WTC11 (cell line): ENCODE results near the gene DYRK3. TPM values are rescaled to one million over a fixed set of nuclear protein-coding genes. Genes with fewer than 3 reads are reported as not detected.

Source experiments
- ATF1 ChIP-seq: sonication (generic); formaldehyde crosslinking; IDR thresholded peaks from 2 replicates; pipeline ENCODE4 v1.8.1; 2023; ENCODE audit warnings: mild to moderate bottlenecking, moderate library complexity, missing genetic modification reagents
- GABPB1 ChIP-seq: sonication (generic); formaldehyde crosslinking; IDR thresholded peaks from 2 replicates; pipeline ENCODE4 v1.8.1; 2023; ENCODE audit warnings: mild to moderate bottlenecking, missing genetic modification reagents
- NR1H2 ChIP-seq: sonication (generic); formaldehyde crosslinking; IDR thresholded peaks from 2 replicates; pipeline ENCODE4 v1.9.0; 2021; ENCODE audit warnings: mild to moderate bottlenecking, moderate library complexity, missing genetic modification reagents
- RORB ChIP-seq: fragments of 250-450 bp; sonication (Bioruptor Pico); IDR thresholded peaks from 2 replicates; pipeline ENCODE4 v1.9.0; 2021; ENCODE audit warnings: mild to moderate bottlenecking
- SMAD4 ChIP-seq: sonication (generic); formaldehyde crosslinking; IDR thresholded peaks from 2 replicates; pipeline ENCODE4 v1.8.0; 2022; ENCODE audit warnings: mild to moderate bottlenecking, missing genetic modification reagents
- TEAD1 ChIP-seq: sonication (generic); formaldehyde crosslinking; IDR thresholded peaks from 2 replicates; pipeline ENCODE4 v1.8.0; 2022; ENCODE audit warnings: mild to moderate bottlenecking, missing genetic modification reagents
- ZNF317 ChIP-seq: sonication (generic); formaldehyde crosslinking; IDR thresholded peaks from 2 replicates; pipeline ENCODE4 v1.8.1; 2023; ENCODE audit warnings: low read depth, mild to moderate bottlenecking, moderate library complexity, missing genetic modification reagents, borderline replicate concordance
- total RNA-seq: library from RNA; stranded (reverse); gene quantifications from 3 replicates; pipeline ENCODE4 v1.2.3, GENCODE V29; 2021
- TF ChIP-seq, protein P1 (sequence below): fragments of 250-450 bp; sonication (Bioruptor Pico); IDR thresholded peaks from 2 replicates; pipeline ENCODE4 v1.9.0; 2021; ENCODE audit warnings: mild to moderate bottlenecking
- TF ChIP-seq, protein P2 (sequence below): sonication (generic); formaldehyde crosslinking; IDR thresholded peaks from 2 replicates; pipeline ENCODE4 v1.8.1; 2023; ENCODE audit warnings: mild to moderate bottlenecking, missing genetic modification reagents
- TF ChIP-seq, protein P3 (sequence below): sonication (generic); formaldehyde crosslinking; IDR thresholded peaks from 2 replicates; pipeline ENCODE4 v1.8.0; 2023; ENCODE audit warnings: mild to moderate bottlenecking, missing genetic modification reagents
- TF ChIP-seq, protein P4 (sequence below): sonication (generic); formaldehyde crosslinking; IDR thresholded peaks from 2 replicates; pipeline ENCODE4 v1.8.1; 2023; ENCODE audit warnings: mild to moderate bottlenecking, missing genetic modification reagents, borderline replicate concordance
- TF ChIP-seq, protein P5 (sequence below): sonication (generic); formaldehyde crosslinking; IDR thresholded peaks from 2 replicates; pipeline ENCODE4 v1.8.0; 2022; ENCODE audit warnings: mild to moderate bottlenecking, missing genetic modification reagents
- TF ChIP-seq, protein P6 (sequence below): sonication (generic); formaldehyde crosslinking; IDR thresholded peaks from 2 replicates; pipeline ENCODE4 v1.8.1; 2023; ENCODE audit warnings: mild to moderate bottlenecking, moderate library complexity, missing genetic modification reagents
- TF ChIP-seq, protein P7 (sequence below): fragments of 250-450 bp; sonication (Bioruptor Pico); IDR thresholded peaks from 2 replicates; pipeline ENCODE4 v2.1.2; 2022; ENCODE audit warnings: mild to moderate bottlenecking, moderate library complexity
- TF ChIP-seq, protein P8 (sequence below): sonication (generic); formaldehyde crosslinking; IDR thresholded peaks from 2 replicates; pipeline ENCODE4 v1.8.1; 2023; ENCODE audit warnings: mild to moderate bottlenecking, missing genetic modification reagents

The DYRK3 gene
- total RNA-seq, 1 experiment from 2014 or later, result 7.8 TPM

DNA sequence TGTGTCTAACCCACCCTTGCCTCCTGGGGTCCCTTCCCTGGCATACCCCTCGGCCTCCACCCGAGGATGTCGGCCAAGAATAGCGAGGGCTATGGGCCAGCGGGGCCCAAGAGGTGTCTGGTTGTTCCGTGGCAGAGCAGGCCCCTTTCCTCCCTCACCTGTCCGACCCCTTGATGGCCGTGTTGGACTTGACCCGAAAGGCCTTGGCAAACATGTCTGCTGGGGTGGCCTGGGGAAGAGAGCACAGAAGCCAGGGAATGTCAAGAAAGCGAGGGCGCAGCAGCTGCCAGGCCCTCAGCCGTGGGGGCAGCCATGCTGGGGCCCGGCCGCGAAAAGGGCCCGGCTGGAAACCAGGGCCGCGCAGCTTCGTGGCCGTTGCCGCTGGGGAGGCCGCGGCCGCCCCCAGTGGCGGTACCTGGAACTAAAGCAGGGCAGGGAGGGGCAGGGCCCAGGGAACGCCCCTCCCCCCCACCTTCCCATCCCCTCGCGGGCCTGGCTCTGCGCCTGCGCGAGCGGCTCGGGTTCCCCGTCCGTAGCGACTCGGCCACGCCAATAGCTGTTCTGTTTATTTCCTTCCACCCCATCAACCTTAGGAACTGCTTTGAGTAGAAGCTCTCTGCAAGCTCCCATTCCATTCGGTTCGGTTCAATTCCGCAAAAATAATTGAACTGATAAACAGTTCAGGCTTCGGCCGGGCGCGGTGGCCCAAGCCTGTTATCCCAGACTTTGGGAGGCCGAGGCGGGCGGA lies 23.0 kb upstream of the DYRK3 start, which contains the start of gene EIF2D (continued):
- TF ChIP-seq, protein P1, sequence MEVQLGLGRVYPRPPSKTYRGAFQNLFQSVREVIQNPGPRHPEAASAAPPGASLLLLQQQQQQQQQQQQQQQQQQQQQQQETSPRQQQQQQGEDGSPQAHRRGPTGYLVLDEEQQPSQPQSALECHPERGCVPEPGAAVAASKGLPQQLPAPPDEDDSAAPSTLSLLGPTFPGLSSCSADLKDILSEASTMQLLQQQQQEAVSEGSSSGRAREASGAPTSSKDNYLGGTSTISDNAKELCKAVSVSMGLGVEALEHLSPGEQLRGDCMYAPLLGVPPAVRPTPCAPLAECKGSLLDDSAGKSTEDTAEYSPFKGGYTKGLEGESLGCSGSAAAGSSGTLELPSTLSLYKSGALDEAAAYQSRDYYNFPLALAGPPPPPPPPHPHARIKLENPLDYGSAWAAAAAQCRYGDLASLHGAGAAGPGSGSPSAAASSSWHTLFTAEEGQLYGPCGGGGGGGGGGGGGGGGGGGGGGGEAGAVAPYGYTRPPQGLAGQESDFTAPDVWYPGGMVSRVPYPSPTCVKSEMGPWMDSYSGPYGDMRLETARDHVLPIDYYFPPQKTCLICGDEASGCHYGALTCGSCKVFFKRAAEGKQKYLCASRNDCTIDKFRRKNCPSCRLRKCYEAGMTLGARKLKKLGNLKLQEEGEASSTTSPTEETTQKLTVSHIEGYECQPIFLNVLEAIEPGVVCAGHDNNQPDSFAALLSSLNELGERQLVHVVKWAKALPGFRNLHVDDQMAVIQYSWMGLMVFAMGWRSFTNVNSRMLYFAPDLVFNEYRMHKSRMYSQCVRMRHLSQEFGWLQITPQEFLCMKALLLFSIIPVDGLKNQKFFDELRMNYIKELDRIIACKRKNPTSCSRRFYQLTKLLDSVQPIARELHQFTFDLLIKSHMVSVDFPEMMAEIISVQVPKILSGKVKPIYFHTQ (CRISPR knock-in tag), result no peak
- TF ChIP-seq, protein P2, sequence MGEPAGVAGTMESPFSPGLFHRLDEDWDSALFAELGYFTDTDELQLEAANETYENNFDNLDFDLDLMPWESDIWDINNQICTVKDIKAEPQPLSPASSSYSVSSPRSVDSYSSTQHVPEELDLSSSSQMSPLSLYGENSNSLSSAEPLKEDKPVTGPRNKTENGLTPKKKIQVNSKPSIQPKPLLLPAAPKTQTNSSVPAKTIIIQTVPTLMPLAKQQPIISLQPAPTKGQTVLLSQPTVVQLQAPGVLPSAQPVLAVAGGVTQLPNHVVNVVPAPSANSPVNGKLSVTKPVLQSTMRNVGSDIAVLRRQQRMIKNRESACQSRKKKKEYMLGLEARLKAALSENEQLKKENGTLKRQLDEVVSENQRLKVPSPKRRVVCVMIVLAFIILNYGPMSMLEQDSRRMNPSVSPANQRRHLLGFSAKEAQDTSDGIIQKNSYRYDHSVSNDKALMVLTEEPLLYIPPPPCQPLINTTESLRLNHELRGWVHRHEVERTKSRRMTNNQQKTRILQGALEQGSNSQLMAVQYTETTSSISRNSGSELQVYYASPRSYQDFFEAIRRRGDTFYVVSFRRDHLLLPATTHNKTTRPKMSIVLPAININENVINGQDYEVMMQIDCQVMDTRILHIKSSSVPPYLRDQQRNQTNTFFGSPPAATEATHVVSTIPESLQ (CRISPR knock-in tag), result no peak
- TF ChIP-seq RORB (CRISPR knock-in tag), result no peak
- TF ChIP-seq, protein P3, sequence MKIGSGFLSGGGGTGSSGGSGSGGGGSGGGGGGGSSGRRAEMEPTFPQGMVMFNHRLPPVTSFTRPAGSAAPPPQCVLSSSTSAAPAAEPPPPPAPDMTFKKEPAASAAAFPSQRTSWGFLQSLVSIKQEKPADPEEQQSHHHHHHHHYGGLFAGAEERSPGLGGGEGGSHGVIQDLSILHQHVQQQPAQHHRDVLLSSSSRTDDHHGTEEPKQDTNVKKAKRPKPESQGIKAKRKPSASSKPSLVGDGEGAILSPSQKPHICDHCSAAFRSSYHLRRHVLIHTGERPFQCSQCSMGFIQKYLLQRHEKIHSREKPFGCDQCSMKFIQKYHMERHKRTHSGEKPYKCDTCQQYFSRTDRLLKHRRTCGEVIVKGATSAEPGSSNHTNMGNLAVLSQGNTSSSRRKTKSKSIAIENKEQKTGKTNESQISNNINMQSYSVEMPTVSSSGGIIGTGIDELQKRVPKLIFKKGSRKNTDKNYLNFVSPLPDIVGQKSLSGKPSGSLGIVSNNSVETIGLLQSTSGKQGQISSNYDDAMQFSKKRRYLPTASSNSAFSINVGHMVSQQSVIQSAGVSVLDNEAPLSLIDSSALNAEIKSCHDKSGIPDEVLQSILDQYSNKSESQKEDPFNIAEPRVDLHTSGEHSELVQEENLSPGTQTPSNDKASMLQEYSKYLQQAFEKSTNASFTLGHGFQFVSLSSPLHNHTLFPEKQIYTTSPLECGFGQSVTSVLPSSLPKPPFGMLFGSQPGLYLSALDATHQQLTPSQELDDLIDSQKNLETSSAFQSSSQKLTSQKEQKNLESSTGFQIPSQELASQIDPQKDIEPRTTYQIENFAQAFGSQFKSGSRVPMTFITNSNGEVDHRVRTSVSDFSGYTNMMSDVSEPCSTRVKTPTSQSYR (CRISPR knock-in tag), result peak; percentile 93
- no peak for TF ChIP-seq ATF1 (CRISPR knock-in tag)
- TF ChIP-seq, protein P4, sequence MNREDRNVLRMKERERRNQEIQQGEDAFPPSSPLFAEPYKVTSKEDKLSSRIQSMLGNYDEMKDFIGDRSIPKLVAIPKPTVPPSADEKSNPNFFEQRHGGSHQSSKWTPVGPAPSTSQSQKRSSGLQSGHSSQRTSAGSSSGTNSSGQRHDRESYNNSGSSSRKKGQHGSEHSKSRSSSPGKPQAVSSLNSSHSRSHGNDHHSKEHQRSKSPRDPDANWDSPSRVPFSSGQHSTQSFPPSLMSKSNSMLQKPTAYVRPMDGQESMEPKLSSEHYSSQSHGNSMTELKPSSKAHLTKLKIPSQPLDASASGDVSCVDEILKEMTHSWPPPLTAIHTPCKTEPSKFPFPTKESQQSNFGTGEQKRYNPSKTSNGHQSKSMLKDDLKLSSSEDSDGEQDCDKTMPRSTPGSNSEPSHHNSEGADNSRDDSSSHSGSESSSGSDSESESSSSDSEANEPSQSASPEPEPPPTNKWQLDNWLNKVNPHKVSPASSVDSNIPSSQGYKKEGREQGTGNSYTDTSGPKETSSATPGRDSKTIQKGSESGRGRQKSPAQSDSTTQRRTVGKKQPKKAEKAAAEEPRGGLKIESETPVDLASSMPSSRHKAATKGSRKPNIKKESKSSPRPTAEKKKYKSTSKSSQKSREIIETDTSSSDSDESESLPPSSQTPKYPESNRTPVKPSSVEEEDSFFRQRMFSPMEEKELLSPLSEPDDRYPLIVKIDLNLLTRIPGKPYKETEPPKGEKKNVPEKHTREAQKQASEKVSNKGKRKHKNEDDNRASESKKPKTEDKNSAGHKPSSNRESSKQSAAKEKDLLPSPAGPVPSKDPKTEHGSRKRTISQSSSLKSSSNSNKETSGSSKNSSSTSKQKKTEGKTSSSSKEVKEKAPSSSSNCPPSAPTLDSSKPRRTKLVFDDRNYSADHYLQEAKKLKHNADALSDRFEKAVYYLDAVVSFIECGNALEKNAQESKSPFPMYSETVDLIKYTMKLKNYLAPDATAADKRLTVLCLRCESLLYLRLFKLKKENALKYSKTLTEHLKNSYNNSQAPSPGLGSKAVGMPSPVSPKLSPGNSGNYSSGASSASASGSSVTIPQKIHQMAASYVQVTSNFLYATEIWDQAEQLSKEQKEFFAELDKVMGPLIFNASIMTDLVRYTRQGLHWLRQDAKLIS (CRISPR knock-in tag), result no peak; the same call in 1 of the 2 replicates
- TF ChIP-seq, protein P5, sequence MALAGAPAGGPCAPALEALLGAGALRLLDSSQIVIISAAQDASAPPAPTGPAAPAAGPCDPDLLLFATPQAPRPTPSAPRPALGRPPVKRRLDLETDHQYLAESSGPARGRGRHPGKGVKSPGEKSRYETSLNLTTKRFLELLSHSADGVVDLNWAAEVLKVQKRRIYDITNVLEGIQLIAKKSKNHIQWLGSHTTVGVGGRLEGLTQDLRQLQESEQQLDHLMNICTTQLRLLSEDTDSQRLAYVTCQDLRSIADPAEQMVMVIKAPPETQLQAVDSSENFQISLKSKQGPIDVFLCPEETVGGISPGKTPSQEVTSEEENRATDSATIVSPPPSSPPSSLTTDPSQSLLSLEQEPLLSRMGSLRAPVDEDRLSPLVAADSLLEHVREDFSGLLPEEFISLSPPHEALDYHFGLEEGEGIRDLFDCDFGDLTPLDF (CRISPR knock-in tag), result 0 out of 2 replicates have a peak, but pooled peaks have one; percentile 10
- TF ChIP-seq ZNF317, result no peak
- peak; percentile 67; the same call in 1 of the 2 replicates for TF ChIP-seq SMAD4 (CRISPR knock-in tag)
- no peak for TF ChIP-seq NR1H2 (CRISPR knock-in tag)
- TF ChIP-seq, protein P6, sequence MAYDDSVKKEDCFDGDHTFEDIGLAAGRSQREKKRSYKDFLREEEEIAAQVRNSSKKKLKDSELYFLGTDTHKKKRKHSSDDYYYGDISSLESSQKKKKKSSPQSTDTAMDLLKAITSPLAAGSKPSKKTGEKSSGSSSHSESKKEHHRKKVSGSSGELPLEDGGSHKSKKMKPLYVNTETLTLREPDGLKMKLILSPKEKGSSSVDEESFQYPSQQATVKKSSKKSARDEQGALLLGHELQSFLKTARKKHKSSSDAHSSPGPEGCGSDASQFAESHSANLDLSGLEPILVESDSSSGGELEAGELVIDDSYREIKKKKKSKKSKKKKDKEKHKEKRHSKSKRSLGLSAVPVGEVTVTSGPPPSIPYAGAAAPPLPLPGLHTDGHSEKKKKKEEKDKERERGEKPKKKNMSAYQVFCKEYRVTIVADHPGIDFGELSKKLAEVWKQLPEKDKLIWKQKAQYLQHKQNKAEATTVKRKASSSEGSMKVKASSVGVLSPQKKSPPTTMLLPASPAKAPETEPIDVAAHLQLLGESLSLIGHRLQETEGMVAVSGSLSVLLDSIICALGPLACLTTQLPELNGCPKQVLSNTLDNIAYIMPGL (CRISPR knock-in tag), result peak; percentile 98
- peak; percentile 82 for TF ChIP-seq GABPB1 (CRISPR knock-in tag)
- peak; percentile 83; the same call in 1 of the 2 replicates for TF ChIP-seq TEAD1 (CRISPR knock-in tag)
- TF ChIP-seq, protein P7, sequence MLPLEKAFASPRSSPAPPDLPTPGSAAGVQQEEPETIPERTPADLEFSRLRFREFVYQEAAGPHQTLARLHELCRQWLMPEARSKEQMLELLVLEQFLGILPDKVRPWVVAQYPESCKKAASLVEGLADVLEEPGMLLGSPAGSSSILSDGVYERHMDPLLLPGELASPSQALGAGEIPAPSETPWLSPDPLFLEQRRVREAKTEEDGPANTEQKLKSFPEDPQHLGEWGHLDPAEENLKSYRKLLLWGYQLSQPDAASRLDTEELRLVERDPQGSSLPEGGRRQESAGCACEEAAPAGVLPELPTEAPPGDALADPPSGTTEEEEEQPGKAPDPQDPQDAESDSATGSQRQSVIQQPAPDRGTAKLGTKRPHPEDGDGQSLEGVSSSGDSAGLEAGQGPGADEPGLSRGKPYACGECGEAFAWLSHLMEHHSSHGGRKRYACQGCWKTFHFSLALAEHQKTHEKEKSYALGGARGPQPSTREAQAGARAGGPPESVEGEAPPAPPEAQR, result no peak
- TF ChIP-seq, protein P8, sequence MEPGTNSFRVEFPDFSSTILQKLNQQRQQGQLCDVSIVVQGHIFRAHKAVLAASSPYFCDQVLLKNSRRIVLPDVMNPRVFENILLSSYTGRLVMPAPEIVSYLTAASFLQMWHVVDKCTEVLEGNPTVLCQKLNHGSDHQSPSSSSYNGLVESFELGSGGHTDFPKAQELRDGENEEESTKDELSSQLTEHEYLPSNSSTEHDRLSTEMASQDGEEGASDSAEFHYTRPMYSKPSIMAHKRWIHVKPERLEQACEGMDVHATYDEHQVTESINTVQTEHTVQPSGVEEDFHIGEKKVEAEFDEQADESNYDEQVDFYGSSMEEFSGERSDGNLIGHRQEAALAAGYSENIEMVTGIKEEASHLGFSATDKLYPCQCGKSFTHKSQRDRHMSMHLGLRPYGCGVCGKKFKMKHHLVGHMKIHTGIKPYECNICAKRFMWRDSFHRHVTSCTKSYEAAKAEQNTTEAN, result peak; percentile 93
